Ecto neural progenitor cell (in vitro differentiated cells): ENCODE data around the gene HMGN1.

Source experiments
- DNase-seq: peaks from one replicate; pipeline ENCODE4 v3.0.0-alpha.2; 2018; ENCODE audit warnings: low spot score

Gene HMGN1

DNA sequence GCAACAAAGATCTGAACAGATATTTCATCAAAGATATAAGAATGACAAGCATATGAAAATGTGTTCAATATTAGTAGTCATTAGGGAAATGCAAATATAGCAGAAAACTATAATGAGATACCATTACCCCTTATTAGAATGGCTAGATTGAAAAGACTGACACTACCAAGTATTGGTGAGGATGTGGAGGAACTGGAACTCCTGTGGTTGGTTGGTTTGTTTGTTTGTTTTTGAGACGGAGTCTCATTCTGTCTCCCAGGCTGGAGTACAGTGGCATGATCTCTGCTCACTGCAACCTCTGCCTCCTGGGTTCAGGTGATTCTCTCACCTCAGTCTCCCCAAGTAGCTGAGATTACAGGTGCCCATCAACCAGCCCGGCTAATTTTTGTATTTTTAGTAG lies 18.9 kb upstream of the HMGN1 start:
- no peak for DNase-seq

DNA sequence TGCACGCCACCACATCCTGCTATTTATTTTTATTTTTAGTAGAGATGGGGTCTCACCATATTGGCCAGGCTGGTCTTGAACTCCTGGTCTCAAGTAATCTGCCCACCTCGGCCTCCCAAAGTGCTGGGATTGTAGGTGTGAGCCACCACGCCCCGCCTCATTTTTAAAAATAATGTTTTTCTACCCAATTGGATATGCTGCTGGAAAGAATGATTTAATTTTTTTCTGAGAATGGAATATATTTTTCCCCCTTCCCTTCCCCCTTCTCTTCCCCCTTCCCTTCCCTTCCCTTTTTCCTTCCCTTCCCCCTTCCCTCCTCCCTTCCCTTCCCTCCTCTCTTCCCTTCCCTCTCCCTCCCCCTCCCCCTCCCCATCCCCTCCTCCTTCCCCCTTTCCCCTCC lies 17.7 kb upstream of the HMGN1 start:
- DNase-seq: no peak

DNA sequence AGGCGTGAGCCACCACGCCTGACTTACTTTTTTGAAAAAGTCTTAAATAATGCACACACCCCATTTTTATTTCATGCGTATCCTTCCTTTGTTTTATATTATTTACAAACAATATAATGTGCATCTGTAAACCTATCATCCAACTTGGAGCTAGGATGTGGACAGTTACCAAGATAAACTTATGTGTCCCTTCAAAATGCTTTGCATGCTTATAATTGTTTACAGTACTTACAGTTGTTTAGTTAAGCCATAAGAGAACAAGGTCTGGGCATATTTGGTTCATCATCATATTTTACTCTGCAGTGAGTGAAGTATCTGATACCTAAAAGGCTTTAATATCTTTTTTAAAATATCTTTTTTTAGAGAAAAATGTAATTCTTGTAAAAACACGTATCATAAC lies 16.1 kb upstream of the HMGN1 start:
- DNase-seq: no peak

DNA sequence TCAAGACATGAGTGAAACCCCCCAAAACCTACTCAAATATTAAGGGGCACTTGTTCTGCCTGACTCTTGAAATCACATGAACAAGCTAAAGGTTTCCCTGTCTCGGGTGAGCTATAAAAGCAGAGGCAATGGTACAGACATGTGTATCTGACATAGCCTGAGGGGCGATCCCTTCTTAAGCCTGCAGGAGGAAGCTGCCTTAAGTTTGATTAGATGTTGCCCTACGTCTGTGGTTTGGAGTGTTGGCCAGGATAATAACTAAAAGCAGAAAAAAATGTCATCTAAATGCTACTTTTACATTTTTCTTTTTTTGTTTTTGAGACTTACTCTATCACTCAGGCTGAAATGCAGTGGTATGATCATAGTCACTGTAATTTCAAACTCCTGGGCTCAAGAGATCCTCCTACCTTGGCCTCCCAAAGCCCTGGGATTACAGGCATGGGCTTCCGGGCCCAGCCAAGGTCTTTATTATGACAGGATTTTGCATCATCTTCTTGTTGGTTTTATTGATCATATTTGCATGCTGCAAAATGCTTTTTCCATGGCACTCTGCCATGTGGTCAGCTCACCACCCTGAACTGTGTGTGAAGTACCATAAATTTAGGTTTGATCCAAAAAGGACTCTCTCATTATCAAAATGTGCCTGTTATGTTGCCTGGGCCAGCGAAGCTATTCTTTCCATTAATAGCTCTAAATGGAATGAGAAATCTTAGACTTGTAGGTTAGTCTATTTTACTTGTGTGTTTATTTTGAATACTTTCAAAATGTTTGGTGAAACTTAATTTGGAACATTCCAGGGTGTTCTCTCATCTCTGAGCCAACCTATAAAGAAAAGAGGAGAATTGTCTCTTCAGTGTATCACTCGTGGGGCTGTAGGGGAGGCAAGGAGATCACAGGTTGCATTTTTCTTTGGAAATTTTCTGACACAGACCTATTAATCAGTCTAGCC lies 15.0 kb upstream of the HMGN1 start:
- DNase-seq: no peak

DNA sequence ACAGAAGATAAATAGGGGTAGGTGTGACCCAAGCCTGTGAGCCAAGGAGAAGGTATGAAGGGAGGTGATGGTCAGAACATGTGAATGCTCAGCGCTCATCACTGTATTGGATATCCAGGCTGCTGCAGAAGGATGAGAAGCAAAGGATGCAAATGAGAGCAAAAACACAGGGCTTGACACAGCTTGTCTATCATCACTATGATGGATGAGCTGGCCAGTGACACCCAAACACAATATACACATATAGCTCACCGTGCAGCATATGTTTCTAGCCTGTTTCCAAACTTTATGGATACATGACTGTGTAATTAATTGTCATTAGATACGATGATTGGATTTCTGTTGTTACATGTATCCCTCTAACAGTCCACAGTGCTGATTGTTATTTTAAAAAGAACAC lies 13.8 kb upstream of the HMGN1 start:
- DNase-seq: no peak

DNA sequence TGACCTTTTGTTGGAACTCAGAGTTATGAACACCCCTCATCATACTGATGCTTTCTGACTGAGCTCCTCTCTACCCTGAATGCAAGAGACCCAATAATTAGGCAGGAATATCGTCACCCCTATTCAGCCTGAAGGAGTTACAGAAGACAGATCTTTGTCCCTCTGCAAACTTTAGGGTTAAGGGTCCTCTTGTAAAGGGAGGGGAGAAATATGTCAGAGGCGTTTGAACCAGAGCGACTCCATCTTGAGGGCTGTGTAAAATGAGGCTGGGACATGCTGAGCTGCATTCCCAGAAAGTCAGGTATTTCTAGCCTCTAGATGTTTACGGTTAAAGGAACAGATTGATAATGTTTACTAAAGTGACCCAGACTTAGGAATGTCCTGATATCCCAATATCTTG lies 10.5 kb upstream of the HMGN1 start:
- no peak for DNase-seq

DNA sequence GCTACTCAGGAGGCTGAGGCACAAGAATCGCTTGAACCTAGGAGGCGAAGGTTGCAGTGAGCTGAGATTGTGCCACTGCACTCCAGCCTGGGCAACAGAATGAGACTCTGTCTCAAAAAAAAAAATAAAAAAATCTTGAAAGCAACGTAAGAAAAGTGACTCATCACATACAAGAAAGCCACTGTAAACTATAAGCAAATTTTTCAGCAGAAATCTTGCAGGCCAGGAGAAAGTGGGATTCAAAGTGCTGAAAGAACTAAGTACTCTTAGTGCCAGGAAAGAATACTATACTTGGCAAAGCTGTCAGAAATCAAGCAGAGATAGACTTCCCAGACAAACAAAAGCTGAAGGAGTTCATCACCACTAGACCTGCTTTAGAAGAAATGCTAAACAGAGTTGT lies 4.4 kb upstream of the HMGN1 start:
- no peak for DNase-seq

DNA sequence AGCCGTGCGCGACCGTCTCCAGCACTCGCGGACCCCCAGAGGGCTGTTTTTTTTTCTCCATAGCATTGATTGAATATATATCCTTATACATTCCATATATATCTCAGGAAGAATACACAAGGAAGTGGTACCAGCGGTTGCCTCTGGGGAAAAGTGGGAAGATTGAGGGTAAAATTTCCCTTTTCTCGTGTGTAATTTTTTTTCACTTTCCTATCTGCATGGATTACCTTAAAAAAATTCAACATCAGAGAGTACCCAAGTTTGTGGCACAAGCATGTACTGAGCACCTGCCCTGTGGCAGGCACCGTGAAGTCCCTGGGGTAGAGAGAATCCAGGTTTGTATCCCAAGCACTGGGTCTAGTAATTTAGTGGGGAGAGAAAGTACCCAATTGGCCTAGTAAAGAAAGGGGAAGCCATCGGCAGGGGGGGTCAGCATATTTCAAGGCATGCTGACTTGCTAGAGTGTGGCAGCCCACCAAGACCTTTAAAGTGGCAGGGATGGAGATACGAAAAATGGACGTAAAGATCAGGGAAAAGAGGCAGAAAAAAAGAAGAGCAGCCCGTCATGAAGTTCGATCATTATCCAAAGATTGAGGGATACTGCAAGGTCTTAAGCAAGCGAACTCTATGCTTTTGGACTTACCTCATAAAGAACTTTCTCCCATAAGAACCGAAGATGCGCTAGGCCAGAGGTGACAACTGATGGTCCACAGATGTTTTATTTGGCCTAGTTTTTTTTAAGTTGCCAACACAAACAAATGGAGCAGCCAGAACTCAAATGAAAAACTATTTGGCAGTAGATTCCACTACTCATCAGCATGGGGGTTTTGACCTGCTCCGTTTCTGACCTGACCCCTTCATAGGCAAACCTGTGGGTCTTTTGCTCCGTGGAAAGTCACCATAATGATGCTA lies 1.5 kb upstream of the HMGN1 start:
- no peak for DNase-seq

DNA sequence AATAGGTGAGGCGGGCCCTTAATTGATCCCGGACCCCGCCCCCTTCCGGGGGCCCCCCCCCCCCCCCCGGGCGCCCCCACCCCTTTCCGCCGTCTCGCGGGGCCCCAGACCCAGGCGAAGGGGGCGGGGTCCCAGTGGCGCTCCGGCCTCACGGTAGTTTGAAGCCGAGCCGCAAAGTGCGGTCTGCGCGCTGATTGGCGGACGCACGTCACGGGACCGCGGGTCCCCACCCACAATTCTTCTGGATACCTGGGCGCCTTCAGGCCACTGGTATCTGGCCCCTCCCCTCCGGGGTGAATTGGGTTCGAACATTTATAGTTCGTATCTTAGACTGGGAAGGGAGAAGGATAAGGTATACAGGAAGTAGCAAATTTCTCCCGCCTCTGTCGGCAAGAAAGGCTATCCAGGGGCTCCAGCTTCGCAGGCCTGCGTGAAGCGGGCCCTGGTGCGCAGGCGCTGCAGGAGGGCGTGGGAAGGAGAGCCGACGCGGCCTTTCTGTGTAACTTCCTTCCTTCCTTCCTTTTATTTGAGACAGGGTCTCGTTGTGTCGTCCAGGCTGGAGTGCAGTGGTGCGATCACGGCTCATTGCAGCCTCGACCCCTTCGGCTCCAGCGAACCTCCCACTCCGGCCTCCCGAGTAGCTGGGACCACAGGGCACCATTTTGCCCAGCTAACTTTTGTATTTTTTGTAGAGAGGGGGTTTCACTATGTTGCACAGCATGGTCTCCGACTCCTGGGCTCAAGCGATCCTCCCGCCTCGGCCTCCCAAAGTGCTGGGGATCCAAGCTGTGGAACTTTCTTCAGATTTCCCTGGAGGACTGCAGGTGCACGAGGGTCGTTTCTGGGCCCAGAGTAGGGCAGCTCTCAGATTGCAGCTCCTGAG lies 564 bp upstream of the HMGN1 start:
- peak; percentile 98 for DNase-seq

DNA sequence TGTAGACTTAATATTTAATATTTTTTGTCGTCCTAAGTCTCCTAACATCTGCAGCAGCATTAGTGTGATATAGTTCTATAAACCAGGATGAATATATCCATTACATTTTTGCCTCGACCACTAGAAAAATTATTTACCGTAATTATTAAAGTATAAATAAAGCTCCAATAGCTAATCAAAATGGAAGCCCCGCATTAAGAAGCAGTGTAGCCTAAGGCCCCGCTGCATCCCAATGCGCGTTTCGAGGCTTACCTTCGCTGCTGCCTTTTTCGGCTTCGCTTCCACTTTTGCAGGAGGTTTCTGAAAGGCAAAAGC lies 891 bp downstream of the HMGN1 start:
- DNase-seq: no peak

DNA sequence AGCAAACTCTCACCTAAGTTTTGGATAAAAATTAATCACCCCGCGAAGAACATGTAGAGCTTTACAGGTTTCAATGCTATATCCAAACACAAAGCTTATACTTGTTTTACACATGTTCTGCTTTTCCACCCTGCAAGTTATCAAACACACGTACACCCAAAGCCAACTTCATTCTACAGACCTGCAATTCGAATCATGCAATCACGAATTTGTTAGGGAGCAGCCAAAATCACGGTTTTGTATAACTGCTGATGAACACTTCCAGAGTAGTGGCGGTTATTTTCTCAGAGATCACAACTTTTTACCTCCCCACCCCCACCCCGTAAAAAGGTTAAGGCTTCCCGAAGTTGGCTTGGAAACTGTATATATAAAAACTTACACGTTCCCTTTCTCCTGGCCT lies 1.4 kb downstream of the HMGN1 start:
- no peak for DNase-seq

DNA sequence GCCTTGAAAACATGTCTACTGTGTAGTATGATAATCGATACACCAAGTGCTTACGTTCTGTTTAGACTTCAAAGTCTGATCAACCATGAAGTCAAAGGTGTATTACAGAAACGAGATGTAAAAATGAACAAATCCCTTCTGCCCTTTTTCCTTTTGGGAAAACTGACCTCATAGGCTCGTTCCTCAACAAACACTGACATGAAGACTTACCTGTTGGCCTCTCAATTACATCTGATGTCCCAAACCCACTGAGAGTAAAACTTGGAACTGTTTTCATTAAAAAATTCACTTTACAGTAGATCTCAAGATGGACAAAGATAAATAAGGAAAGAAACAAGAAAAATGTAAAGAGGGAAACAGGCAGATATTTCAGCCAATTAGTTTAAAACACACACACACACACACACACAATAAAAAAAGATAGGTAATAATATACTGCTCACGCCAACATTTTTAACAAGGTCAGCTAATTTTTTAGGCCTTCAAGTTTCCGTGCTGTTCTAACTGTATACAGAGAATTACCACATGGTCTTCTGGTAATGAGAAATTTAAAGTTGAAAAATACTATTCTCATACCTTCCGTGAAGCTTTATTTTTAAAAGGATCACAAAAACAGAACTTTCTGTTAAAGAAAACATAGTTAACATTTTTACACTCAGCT lies 2.1 kb downstream of the HMGN1 start:
- no peak for DNase-seq

DNA sequence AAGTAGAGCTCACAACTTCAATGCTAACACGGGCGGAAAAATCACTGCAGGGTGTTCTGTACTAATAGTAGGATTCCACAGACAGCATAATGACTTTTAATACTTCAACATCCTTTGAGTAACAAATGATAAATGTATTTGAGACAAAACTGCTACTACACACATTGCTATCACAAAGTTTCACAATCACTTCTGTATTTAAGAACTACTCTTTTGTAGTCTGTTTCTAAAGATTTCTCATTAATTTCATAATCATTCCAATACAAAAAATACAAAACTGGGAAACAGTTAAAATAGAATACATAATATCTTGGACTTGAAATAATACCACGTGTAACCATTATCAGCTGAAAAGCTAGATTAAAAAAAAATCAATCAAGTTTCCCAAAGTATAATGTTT lies 2.7 kb downstream of the HMGN1 start:
- DNase-seq: no peak

DNA sequence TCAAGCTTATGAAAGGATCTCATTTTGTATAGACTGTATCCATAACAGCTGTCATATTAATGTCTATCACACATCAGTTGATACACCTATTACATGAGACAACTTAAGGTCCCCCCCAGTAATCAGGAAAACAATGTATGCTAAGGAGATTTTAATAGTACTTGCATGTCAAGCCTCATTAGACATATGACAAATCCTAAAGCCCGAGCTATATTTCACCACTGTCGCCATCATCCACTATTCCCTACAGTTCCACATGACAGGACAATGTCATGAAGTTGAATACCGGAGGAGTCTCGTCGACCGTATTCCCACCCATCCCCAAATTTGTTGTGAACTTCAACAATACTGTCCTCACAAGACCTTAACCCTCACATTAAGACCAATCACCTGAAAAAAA lies 3.4 kb downstream of the HMGN1 start:
- no peak for DNase-seq

DNA sequence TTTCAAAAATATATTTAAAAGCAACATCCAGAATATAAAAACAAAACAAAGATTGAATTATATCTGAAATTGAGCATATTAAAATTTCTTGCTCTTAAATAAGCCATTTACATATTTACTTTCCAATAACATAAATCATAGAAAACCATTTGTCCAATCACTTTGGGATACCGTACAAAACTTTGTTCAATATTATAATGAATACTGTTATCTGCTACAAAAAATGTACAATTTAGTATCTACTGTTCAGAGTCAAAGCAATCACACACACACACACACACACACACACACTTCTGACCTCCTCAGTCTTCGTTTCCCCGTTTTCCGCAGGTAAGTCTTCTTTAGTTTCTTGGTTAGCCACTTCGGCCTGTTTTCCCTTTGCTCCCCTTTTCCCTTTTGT lies 4.0 kb downstream of the HMGN1 start:
- DNase-seq: no peak

DNA sequence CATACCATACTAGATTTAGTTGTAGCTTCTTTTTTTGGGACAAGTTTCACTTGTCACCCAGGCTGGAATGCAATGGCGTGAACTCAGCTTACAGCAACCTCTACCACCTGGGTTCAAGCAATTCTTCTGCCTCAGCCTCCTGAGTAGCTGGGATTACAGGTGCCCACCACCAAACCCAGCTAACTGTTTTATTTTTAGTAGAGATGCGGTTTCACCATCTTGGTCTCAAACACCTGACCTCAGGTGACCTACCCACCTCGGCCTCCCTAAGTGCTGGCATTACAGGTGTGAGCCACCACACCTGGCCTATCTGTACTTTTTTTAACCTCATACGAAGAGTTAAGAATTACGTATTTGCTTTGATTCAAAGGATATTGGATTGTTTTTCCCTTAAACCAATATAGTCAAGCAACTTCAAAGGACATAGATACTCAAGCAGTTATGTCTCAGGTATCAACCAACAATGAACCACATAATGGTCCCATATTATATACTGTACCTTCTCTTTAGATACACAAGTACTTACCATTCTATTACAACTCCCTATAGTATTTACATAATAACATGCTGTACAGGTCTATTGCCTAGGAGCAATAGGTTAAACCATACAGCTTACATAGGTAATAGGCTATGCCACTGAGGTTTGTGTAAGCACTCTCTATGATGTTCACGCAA lies 7.5 kb downstream of the HMGN1 start:
- no peak for DNase-seq

DNA sequence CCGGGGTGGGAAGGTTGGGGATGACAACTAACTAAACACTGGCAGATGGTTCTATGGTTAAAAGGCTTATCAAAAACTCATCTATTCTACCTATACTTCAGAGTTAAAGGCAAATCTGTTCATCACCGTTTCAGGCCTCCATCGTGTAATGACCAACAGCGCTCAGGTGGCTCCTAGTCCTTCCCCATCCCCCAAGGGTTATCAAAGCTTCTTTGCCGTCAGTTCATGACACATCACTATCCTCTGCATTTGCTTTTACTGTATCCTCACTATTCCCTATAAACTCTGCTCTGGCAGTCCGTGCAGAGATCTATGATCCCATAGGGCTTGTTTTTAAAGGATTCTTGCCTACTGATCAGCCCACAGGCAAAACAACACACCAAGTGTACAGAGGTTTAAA lies 8.2 kb downstream of the HMGN1 start:
- DNase-seq: no peak

DNA sequence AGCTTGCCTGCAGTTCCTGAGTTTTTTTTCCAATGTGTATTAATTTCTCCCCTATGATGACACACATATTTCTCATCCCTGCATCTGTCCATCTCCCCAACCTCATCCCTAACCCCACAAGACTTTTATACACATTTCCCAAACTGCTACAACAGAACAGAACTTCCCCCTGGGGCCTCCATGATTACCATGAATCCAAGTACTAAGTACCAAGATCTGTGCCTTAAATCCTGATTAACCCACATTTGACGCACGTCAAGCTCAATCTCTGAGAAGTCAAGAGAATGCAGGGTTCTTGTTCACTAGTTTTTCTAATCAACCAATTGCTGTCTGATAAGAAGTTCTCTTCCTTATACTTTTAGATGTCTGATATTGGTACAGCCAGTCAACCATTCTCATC lies 9.7 kb downstream of the HMGN1 start:
- DNase-seq: no peak

DNA sequence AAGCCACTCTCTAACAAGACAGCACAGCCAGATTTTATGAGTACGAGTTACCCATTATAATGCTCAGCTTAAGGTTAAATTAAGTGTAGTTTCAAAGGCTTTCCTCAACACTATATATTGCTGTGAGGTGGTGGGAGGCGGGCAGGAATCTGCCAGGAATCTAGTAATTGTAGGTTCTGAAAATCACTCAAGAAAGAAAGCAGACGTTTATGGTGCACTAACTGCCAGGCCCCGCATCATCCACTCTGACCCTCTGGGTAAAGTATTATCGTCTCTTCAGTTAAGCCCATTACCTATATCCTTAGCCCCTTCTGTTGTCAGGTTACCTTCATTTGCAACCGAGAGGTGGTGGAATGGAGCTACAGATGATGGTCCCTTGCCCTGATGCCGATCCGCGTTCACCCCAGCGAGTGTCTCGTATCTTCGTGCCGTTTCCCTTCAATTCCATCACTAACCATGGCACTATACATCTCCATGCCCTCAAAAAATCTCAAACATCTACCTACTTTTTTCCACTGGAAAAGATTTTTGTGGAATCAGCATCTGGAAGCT lies 12.4 kb downstream of the HMGN1 start:
- no peak for DNase-seq

DNA sequence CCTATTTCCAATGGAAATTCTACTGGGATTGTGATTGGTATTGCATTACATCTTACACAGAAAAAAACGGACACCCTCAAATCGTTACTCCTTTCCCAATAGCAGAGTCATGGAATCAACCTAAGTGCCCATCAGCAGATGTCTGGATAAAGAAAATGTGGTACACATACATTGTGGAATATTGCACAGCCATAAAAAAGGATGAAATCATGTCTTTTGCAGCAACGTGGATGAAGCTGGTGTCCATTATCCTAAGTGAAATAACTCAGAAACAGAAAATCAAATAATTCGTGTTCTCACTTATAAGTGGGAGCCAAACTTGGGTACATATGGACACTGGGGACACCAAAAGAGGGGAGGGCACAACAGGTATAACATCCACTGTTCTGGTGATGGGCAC lies 14.3 kb downstream of the HMGN1 start:
- DNase-seq: no peak

DNA sequence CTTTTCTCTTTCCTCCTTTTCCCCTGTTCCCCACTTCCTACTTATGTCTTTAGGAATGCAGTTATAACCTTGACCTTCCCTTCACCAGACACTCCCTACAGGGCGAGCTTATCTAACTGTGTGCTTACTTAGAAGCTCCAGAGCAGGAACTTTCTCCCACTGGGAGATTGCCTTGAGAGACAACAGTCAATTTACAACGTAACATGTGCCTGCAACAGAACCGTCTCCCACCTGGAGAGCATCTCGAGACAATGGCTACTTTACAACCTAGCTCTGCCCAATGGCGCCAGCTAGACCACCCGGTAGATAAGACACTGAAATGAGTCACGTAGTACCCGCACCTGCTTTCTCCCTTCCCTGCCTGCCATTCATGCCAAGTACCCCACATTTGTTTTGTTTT lies 16.7 kb downstream of the HMGN1 start:
- DNase-seq: no peak
